Skin epidermis (tissue), 12 donors: ENCODE measurements around the gene PITPNM1.
A peak's percentile ranks its signal among the peaks of the same experiment; 100 is the strongest.

Experiments
- H3K27ac ChIP-seq, 21 experiments: fragments of 200-600 bp; sonication (generic) in 11 of 21; one replicate each; pipeline ENCODE4 v1.5.0; 2020; ENCODE audit warnings: mild to moderate bottlenecking in 3 of 21, inconsistent platforms in 2 of 21, moderate library complexity in 2 of 21
- H3K4me3 ChIP-seq, 7 experiments: fragments of 200-600 bp; sonication (generic) in 2 of 7; one replicate each; pipeline ENCODE4 v1.5.0; 2020; ENCODE audit warnings: inconsistent platforms in 2 of 7, mild to moderate bottlenecking in 2 of 7, moderate library complexity in 1 of 7

Gene PITPNM1

DNA sequence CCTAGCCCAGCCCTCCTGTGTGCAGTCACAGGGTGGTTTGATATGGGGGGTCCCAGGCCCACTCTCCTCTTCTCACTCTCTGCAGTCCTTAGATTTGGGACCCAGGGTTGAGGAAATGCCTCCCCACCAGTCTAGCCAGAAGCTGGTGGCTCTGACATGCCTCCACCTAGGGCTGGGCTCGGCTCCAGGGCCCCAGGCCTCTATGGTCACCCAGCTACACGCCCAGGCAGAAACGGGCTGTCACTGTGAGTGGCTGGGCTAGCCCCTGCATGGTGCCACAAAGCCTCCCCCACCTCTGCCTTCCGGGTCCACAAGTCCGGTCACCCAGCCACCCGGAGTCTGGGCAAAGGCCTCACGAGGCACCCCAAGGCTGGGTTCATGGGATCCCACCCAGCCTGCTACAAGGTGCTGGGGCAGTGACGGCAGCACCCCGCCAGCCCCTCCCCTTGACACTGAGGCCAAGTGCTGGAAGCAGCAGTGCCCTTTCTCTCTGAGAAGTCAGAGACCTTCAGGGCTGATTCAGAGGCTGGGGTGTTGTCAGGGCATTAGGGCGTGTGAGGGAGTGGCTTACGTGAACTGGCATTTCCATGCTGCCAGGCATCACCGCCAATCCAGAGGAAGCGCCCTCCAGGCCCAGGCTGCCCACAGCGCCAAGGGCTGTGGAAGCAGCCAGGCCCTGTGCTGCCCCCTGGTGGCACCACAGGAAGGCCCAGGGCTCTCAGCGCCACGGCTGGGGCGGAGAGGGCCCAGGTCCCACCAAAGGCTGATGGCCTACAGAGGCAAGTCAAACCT is 638 bp upstream of the PITPNM1 start:
- Histone ChIP-seq H3K4me3 (peak overlapping the region; percentile 52 to 77 (median 67)), H3K27ac (peak overlapping the region; percentile 61 to 95 (median 84))

DNA sequence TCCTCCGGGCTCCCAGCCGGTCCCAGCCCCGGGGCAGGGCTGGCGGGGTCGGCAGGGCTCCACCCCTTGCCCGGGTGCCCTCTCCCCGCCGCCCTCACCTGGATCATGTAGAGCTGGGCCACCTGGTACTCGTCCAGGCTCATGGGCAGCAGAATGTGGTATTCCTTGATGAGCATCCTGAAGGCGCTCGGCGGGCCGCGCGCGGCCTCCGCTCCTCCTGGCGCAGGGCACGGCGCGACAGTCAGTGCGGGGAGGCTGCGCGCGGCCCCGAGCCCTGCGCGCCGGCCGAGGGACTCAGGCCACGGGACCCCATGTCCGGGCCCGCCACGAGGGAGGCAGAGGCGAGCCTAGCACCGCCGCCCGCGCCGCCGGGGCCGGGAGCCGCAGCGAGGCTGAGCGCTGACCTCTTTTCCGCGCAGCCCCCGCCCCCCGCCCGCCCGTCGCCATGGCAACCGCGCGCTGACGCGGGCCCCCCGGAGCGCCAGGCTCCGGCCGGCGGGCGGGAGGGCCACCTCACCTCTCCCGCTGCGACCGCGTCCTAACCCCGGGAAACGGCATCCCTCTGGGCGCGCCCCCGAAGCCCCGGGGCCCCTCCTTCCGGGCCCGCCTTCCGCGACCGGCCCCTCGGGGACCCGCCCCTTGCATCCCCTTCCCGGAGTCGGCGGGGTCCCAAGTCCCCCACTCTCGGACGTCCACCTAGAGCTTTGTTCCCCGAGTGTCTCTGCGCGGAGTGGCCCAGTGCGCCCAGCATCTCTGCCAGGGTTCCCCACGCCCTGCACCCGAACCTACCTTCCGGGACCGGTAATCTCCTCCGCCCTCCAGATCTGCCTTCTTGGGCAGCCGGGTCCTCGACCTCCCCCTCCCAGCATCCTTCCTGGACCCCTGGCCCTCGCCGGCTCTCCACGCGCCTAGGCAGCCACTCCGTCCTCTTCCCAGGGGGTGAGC is 886 bp downstream of the PITPNM1 start:
- Histone ChIP-seq H3K27ac (peak overlapping the region; percentile 61 to 95 (median 84)), H3K4me3 (peak overlapping the region; percentile 52 to 77 (median 67))

DNA sequence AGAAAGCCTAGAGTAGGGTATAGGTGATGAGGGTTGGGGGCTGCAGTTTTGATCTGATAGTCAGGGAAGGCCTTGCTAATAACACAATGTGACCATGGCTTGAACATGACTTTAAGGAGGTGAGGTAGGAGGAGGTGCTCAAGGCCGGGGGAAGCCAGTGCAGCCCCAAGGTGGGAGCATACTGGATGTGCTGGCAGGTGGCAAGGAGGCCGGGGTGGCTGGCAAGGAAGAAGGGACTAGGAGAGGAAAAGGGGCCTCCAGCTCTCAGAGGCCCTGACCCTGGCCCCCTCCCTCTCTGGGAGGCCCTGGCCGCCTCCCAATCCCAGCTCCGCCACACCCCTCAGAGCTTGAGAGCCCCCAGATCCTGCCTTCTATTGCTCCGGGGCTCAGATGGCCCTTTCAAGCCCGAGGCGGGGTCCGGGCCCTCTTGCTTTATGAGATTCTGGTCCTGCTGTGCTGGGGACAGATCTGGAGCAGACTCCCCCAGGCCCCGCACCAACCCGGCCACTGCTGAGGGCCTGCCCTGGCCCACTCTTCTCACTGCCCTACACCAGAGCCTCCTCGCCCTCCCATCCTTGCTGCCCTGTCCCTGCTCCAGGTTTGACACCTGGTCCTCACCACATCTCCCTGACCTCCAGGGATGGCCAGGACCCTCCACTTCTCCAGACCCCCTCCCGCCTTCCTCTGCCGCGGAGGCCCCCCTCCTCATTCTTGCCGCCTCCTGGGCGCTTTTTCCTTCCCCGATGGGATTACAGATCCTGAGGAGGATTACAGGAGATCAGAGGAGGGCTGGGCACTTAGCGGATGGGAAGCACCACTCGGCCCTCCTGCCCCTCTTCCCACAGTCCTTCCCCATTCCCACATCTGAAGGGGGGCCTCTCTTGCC is 1.8 kb downstream of the PITPNM1 start:
- peak overlapping the region in 11 of 21 experiments; percentile 7 to 95 (median 92) for H3K27ac ChIP-seq
- H3K4me3 ChIP-seq, result peak overlapping the region; percentile 52 to 77 (median 67)

DNA sequence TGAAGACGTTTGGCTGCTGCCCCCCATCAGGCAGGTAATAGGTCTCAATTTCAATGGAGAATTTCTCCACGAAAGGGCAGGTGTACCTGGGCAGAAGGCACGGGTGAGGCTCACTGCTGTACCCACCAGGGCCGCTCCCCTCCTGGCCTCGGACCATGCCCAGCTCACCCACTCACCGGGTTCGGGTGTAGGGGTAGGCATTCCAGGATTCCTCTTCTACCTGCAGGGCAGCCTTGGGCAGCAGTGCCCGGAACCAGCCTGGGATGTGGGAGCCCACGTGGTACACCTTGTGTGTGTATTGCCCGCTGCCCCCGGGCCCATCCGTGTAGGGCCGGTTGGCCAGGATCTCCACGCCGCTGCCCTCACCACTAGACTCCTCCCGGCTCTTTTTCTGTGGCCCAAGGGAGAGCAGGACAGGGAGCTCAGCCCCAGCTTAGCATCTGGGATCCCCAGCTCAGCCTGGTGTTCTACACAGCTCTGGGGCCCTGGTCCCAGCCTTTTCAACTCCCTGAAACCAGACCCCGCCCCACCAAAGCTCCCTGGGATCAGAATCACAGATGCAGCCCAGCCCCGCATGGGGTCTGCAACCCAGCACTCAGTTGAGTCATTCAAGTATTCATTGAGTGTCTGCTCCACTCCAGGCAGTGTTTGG is 2.7 kb downstream of the PITPNM1 start:
- Histone ChIP-seq H3K4me3 (no peak overlapping the region), H3K27ac (no peak overlapping the region)

DNA sequence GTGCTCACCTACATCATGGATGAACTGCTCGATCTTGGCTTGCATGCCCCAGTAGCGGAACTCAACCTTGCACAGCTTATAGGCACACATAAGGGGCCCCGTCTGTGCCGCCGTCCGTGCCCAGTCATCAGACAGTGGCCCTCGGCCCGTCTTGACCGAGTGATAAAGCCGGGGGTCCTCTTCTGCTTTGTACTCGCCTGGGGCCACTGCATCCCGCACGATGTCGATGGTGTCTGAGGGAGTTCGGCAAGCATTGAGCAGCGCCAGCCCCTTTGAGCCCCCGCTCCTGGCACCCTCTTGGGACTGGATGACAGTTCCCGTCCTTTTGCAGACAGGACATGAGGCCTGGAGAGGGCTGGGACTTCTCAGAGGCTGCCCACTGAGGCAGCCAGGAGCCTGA is 3.3 kb downstream of the PITPNM1 start:
- H3K27ac ChIP-seq, result no peak overlapping the region

DNA sequence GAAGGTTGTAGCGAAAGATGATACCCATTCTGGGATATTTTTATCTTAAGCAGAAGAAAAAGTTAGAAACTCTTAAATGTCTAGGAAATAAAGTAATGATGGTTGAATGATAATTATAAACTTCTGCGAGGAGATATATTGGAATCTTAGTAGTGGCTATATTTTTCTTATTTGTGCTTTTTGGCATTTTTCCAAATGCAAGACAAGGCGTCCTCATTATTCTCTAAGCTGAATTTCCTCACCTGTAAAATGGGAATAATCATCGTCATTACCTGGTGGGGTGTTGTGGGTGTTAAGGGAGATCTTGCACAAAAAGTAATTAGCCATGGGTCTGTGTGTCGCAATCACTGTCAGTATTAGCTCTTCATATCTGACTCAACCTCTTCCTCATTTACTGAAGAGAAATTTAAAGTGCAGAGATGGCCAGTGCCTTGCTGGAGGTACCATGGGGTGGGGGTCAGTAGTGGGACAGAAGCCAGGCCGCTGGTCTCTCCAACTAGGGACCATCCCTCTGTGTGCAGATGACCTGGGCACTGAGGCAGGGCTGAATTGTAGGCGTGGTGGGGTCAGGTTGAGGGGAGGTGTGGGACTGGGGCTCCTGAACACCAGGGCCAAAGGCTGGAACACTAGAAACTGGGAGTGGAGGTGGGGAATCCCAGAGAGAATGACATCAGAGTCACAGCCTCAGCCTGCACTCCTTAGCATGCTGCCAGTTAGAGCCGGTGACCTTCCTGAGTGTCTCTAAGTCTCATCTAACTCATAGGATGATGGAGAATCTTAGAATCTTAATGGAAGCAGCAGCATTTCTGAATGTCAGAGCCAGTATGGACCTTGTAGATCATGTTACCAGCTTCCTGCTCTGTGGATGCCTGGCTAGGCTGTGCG is 4.1 kb downstream of the PITPNM1 start:
- no peak overlapping the region for H3K27ac ChIP-seq
- H3K4me3 ChIP-seq, result no peak overlapping the region

More for the DNA sequence above, 3.3 kb downstream of the PITPNM1 start:
- no peak overlapping the region for H3K4me3 ChIP-seq

DNA sequence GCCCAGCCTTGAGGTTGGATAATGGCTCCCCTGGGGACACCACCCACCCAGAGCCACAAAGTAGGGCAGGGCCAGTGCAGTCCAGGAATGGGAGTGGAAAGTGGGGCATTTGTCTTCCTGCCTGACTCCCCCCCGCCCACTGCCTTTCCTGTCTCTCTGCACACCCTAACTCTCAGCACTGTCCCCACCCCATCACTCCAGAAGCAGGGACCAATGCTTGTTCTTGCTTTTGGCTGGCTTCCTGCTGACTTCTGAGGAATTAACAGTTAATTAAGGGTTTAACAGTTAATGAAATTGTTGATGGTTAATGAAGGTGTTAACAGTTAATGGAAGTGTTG is 4.7 kb downstream of the PITPNM1 start:
- Histone ChIP-seq H3K4me3 (no peak overlapping the region), H3K27ac (no peak overlapping the region)

DNA sequence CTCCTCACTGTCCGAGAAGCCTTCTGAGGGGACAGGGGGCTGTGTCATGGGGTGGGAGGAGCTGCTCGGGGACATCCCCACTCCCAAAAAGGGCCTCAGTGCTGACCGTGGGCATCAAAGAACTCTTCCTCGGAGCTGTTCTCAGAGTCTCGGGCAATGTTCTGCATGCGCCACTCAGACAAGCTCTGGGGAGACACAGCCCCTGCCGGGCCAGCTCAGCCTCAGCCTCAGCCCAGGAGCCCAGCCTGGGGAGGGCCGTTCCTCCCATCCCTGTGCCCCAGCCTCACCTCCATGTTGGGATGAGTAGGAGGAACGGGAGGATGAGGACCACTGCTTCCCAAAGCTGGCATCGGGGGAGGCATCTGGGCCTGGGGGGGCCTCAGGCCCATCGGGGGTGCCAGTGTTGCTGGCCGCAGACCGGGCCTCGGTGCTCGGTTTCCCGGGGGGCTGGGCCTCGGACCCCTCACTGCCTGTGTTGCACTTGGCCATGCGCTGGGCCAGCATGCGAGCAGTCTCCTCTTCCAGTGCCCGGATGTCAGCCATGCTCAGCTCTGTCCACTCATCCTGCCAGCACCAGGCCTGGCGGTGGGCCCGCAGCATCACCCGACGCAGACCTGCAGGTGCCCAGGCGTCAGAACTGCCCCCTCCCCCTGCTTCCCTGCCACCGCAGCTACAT is 5.2 kb downstream of the PITPNM1 start:
- H3K27ac ChIP-seq, result no peak overlapping the region
- no peak overlapping the region for H3K4me3 ChIP-seq

DNA sequence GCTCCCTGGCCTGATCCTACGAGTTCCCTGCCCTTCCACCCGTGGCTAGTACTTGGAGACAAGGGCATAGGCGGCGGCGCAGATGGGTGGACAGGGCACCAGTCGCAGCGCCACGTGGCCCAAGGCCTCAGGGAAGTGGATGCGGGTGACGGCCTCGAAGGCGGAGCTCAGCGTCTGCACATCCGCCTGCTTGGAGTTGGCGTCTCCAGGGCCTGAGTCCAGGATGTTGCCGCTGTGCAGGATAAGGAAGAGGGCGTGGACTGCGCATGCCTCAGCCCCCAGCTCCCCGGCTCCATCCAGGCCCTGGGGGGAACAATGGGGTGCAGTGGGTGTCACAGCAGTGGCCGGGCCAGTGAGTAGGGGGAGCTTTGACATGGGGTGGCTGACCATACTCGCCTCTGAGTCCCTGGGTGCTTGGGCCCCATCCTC is 6.6 kb downstream of the PITPNM1 start:
- Histone ChIP-seq H3K27ac (no peak overlapping the region), H3K4me3 (no peak overlapping the region)

DNA sequence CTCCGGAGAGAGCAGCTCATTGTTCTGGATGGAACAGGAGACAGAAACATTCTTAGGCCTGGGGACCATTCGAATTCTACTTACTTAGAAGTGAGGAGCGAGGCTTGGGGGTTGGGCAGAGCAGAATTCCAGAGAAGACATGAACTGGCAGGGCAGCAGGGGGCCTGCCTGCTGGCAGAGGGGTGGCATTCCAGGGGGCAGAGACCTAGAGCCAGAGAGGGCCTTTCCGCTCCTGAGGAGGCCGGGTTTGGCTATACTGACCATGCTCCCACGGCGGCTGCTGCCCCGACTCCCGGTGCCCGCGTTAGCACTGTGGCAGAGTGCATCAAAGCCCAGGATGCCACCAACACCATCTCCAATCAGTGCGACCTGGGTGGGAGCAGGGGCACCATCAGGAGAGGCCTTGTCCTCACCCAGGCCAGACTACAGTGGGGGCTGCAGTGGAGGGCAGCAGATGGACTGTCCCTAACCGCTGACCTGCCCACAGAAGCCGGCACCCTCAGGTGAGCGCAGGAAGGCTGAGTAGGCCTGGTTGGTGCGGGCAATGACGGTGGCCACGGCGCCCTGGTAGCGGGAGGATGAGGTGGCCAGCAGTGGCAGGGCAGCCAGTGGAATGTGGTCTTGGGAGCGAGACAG is 7.4 kb downstream of the PITPNM1 start:
- Histone ChIP-seq H3K4me3 (no peak overlapping the region), H3K27ac (peak overlapping the region in 1 of 21 experiments; percentile 3)

DNA sequence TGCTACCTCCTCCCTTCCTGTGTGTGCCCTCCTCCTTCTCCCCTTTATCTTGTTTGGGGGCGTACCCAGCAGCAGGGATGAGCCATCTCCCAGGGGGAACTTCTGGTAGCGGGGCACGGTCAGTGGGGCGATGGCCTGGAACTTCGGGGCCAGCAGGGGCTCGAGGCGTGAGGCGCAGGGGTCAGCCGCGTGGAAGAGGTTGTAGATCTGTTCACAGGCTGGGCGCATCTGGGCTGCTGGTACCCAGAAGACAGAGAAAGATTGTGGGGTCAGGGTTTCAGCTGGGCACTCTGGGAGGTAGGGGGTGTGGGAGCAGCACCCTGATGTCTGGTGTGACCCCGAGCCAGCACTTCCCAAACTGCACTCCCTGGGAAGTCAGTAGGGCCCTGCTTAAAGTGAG is 9.1 kb downstream of the PITPNM1 start:
- no peak overlapping the region for H3K27ac ChIP-seq
- no peak overlapping the region for H3K4me3 ChIP-seq

DNA sequence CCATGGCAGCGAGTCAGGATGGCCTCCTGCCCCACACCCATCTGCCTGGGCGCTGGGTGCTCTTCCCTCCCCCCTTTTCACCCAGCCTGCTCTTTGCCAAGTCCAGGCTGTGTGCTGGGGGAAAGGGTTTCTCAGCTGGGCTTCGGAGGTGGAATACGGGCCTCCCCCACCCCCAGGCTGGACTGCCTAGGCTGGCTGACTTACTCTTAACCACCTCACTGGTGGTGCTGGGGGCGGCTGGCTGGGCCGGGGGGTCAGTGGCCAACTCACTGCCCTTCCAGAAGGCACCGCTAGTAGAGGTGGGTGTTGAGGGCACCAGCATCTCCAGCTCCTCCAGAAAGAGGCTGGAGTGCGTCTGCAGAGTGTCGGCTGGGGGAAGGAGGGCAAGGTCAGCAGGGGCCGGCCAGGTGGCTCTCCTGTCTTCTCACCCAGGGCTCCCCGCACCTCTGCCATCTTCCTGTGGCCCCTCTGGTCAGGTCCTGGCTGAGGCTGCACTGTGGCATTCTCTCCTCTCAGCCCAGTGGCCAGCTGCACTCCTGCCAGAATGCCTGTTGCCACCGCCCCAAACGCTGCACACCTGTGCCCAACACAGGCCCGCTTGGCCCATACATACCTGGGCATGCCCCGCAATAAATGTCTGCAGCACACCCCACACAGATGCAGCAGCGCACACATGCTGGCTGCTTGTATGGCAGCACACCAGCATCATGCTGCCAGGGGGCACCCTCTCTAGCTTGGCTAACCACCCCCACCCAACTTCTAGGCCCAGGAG is 9.7 kb downstream of the PITPNM1 start:
- no peak overlapping the region for H3K27ac ChIP-seq

DNA sequence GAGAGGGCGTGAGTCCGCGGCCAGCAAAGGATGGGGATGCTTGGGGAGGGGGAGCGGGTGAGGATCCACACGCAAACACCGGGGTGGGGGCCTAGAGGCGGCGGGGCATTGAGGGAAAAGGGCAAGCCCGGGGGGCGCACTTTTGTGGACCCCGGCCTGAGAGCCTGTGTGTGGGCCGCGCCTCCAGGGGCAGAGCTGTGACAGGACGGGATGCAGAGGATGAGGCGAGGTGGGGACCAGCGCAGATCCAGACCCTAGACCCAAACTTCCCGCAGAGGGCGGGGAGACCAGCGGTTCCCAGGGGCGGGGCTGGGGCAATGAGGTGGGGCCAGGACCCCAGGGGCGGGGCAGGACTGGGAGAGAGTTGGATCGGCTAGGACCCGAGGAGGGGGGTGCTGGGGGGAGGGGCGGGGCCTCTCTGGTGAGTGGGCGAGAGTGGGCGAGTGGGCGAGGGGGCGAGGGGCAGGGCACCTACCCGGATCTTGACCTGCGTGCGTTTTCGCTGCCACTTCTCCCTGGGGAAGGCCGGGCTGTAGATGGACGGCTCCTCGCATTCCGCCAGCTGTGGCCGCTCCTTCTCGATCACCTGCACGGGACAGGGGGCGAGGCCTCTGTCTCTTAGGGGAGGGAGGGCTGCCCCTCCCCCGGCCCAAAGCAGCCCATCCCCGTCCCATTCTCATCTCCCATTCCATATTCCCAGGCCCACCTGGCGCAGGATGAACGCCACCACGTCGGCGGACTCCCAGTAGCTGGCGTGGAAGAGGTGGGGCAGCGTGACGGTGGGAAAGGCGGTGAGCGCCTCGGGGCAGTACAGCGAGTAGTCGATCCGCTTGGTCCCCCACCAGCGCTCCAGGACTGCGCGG is 10.6 kb downstream of the PITPNM1 start:
- H3K27ac ChIP-seq, result no peak overlapping the region
- H3K4me3 ChIP-seq, result no peak overlapping the region

More for the DNA sequence above, 9.7 kb downstream of the PITPNM1 start:
- H3K4me3 ChIP-seq, result no peak overlapping the region

DNA sequence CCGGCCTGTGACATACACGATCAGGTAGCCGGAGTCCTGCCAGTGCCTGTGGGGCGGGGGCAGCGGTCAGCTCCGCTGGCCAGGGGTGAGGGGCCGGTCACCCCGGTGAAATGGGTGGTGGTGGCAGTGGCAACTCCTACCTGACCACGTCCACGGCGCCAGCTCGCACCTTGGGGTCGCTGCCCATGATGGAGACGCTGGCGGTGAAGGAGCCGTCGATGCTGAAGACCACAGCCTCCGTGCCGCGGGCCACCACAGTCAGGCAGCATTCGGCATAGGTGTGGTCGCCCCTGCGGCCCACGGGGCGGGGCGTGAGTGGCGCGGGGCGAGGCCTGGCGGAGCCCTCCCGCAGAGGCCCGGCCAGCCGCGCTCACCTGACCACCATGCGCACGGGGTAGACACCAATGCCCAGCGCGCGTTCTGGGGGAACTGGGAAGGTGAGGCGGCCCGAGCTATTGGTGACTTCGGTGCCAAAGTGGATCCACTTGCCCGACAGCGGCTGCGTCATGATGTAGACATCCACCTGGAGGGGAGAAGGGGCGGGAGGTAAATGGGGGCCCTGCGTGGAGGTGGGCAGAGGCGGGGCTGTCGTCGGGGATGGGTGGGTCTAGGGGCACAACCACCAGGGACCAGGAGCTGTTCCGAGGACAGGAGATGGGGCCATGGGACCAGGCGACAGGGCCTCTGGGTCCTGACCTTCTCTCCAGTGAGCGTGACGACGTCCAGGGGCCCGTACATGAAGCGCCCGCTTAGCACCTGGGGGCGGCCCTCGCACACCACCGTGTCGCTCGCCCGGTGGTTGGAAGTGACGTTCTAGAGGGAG is 11.4 kb downstream of the PITPNM1 start:
- Histone ChIP-seq H3K27ac (no peak overlapping the region), H3K4me3 (no peak overlapping the region)
